Upper lobe of right lung (tissue), 1 donor: ENCODE results near the gene AMTN. TPM values are rescaled to one million over a fixed set of nuclear protein-coding genes. Genes with fewer than 3 reads are reported as not detected.
A peak's percentile ranks its signal among the peaks of the same experiment; 100 is the strongest.

Source experiments
- ATAC-seq: fragments of 200-7000 bp; cut with Tn5 transposase; one replicate; pipeline ENCODE4 v1.9.1; 2020; ENCODE audit warnings: mild to moderate bottlenecking, moderate library complexity
- DNase-seq: peaks from one replicate; pipeline ENCODE4 v3.0.0-alpha.2; 2020
- H3K27ac ChIP-seq: fragments of 200-600 bp; one replicate; pipeline ENCODE4 v1.8.0; 2022
- H3K27me3 ChIP-seq: fragments of 200-600 bp; one replicate; pipeline ENCODE4 v1.8.0; 2022; ENCODE audit warnings: mild to moderate bottlenecking
- H3K36me3 ChIP-seq: fragments of 200-600 bp; one replicate; pipeline ENCODE4 v1.8.0; 2022
- H3K4me1 ChIP-seq: fragments of 200-600 bp; one replicate; pipeline ENCODE4 v1.8.0; 2022
- H3K4me3 ChIP-seq: fragments of 200-600 bp; one replicate; pipeline ENCODE4 v1.8.0; 2022; ENCODE audit warnings: mild to moderate bottlenecking
- H3K9me3 ChIP-seq: fragments of 200-600 bp; one replicate; pipeline ENCODE4 v1.8.0; 2022
- CTCF ChIP-seq: fragments of 200-600 bp; IDR thresholded peaks from one replicate; pipeline ENCODE4 v1.8.0; 2022; ENCODE audit warnings: antibody characterized with exemption
- intact Hi-C: fragments of 100-400 bp; cut with DNase I; formaldehyde crosslinking; loops from one replicate; pipeline ENCODE4 v1.11.0; 2022
- total RNA-seq: library from RNA; stranded (reverse); fragmentation: NEBNext Ultra II Directional; extraction: Animal tissue kit (Norgen Biotek cat#: 25700); gene quantifications from one replicate; pipeline ENCODE4 v1.2.1, GENCODE V29; 2021
- donor health status: DM: no; HTN: yes; CAD: no; lungs with severe emphysema.

AMTN gene
- total RNA-seq, 1 donor from 2014 or later, result not detected

- H3K27me3 ChIP-seq, result no peaks in the 10 kb centered on the region
- TF ChIP-seq CTCF, result no peak
- H3K4me1 ChIP-seq, result no peaks in the 10 kb centered on the region
- intact Hi-C loops, result no loop called here
- H3K9me3 ChIP-seq, result no peaks in the 10 kb centered on the region
- H3K36me3 ChIP-seq, result no peaks in the 10 kb centered on the region
- DNase-seq (no peak), ATAC-seq (no peak)
- H3K27ac ChIP-seq, result no peak overlapping the region
- no peak overlapping the region for H3K4me3 ChIP-seq
Measured at GRCh38 chr4:70504733-70505132, 13.6 kb upstream of the AMTN start.

GRCh38 chr4:70505151-70505748 is 13.1 kb upstream of the AMTN start:
- Histone ChIP-seq H3K4me1 (no peaks in the 10 kb centered on the region), H3K27ac (no peak overlapping the region), H3K9me3 (no peaks in the 10 kb centered on the region), H3K27me3 (no peaks in the 10 kb centered on the region), H3K36me3 (no peaks in the 10 kb centered on the region), H3K4me3 (no peak overlapping the region)
- intact Hi-C loops, result no loop called here
- TF ChIP-seq CTCF, result peak; percentile 93
- ATAC-seq, result peak; percentile 88
- peak; percentile 80 for DNase-seq

- no peak for TF ChIP-seq CTCF
- DNase-seq (no peak), ATAC-seq (no peak)
- no peaks in the 10 kb centered on the region for H3K9me3 ChIP-seq
- H3K27me3 ChIP-seq, result no peaks in the 10 kb centered on the region
- intact Hi-C loops, result no loop called here
- H3K4me3 ChIP-seq, result no peak overlapping the region
- no peaks in the 10 kb centered on the region for H3K4me1 ChIP-seq
- H3K27ac ChIP-seq, result no peak overlapping the region
- no peaks in the 10 kb centered on the region for H3K36me3 ChIP-seq
Measured at GRCh38 chr4:70508801-70509200, 9.6 kb upstream of the AMTN start.

GRCh38 chr4:70511365-70511764 is 7.0 kb upstream of the AMTN start:
- Histone ChIP-seq H3K27ac (no peak overlapping the region), H3K27me3 (no peaks in the 10 kb centered on the region), H3K36me3 (no peaks in the 10 kb centered on the region), H3K4me1 (no peaks in the 10 kb centered on the region), H3K9me3 (no peaks in the 10 kb centered on the region), H3K4me3 (no peak overlapping the region)
- ATAC-seq (no peak), DNase-seq (no peak)
- no peak for TF ChIP-seq CTCF
- intact Hi-C loops, result no loop called here

GRCh38 chr4:70515367-70516250 is 2.8 kb upstream of the AMTN start:
- Histone ChIP-seq H3K9me3 (no peaks in the 10 kb centered on the region), H3K36me3 (no peaks in the 10 kb centered on the region), H3K4me3 (no peak overlapping the region), H3K4me1 (no peaks in the 10 kb centered on the region), H3K27me3 (no peaks in the 10 kb centered on the region), H3K27ac (no peak overlapping the region)
- TF ChIP-seq CTCF, result no peak
- ATAC-seq (no peak), DNase-seq (no peak)
- intact Hi-C loops, result no loop called here
